Measurements from ENCODE around the gene CRYBB3. TPM values are rescaled to one million over a fixed set of nuclear protein-coding genes. Genes with fewer than 3 reads are reported as not detected.

Gene CRYBB3
- total and polyA plus RNA-seq, 12 donors = 0.50 to 2.7 (median 0.57) TPM; not detected in 7

DNA sequence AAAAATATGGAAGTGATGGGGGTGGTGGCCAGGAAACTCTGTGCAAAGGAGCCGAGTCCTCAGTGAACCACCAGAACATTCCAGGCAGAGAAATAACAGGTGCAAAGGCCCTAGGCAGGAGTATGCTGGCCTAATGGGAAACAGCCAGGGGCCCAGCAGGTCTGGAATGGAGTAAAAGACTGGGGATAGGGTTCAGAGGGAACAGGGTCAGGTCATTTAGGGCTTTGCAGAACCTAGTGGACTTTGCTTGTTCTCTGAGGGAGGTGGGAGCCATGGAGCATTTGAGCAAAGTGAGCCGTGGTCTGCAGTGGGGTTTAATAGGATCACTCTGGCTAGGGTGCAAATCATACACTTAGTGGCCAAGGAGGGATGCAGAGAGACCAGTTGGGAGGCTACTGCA is 8.7 kb downstream of the CRYBB3 start:
- Histone ChIP-seq H3K36me3 (replicated peaks in 1 of 2) (no peaks in the 10 kb centered on the region), H3K27ac (no peak overlapping the region), H3K4me3 (no peak overlapping the region), H3K4me1 (replicated peaks in 1 of 2) (no peaks in the 10 kb centered on the region), H3K27me3 (no peaks in the 10 kb centered on the region), H3K9me3 (replicated peaks in 1 of 3) (no peaks in the 10 kb centered on the region)
- TF ChIP-seq POLR2A (IDR thresholded peaks at IDR 0.05) = no peak
- TF ChIP-seq, protein P1, sequence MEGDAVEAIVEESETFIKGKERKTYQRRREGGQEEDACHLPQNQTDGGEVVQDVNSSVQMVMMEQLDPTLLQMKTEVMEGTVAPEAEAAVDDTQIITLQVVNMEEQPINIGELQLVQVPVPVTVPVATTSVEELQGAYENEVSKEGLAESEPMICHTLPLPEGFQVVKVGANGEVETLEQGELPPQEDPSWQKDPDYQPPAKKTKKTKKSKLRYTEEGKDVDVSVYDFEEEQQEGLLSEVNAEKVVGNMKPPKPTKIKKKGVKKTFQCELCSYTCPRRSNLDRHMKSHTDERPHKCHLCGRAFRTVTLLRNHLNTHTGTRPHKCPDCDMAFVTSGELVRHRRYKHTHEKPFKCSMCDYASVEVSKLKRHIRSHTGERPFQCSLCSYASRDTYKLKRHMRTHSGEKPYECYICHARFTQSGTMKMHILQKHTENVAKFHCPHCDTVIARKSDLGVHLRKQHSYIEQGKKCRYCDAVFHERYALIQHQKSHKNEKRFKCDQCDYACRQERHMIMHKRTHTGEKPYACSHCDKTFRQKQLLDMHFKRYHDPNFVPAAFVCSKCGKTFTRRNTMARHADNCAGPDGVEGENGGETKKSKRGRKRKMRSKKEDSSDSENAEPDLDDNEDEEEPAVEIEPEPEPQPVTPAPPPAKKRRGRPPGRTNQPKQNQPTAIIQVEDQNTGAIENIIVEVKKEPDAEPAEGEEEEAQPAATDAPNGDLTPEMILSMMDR (IDR thresholded peaks at IDR 0.05) = no peak
- intact Hi-C loops (cut with DNase I) = no loop called here
- 79 to 92% (median 85%) methylated on average over 2 of the region's 2 CpGs for WGBS, 4 donors
- no peak for DNase-seq

- H3K4me3 ChIP-seq = no peak overlapping the region
- DNase-seq = no peak
- H3K27ac ChIP-seq = no peak overlapping the region
- no peaks in the 10 kb centered on the region for H3K4me1 ChIP-seq (replicated peaks in 1 of 2)
- H3K27me3 ChIP-seq = no peaks in the 10 kb centered on the region
- TF ChIP-seq, protein P1 (IDR thresholded peaks at IDR 0.05) = no peak
- TF ChIP-seq POLR2A (IDR thresholded peaks at IDR 0.05) = no peak
- H3K9me3 ChIP-seq (replicated peaks in 1 of 3) = no peaks in the 10 kb centered on the region
- 79 to 87% (median 83%) methylated on average over 17 of the region's 17 CpGs for WGBS, 4 donors
- H3K36me3 ChIP-seq (replicated peaks in 1 of 2) = no peaks in the 10 kb centered on the region
- intact Hi-C loops (cut with DNase I) = no loop called here
Measured at GRCh38 chr22:25208743-25209505, 9.3 kb downstream of the CRYBB3 start.

DNA sequence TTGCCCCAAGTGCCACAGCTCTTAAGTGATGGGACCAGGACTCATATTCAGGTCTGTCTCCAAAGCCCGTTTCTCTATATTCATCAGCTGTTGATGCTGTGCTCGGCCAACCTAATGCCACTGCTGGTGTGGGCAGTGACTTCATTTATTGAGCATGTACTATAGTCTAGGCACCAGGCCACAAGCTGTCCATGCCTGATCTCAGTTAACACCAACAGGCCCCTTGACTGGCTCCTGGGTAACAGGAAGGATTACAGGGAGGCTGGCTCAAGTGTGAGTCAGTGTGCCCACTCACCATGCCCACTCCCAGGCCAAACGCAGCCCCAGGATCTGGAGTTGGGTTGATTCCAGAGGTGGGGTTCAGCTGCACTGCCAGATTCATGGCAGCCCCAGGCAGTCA is 11.1 kb downstream of the CRYBB3 start:
- intact Hi-C loops (cut with DNase I) = no loop called here
- no peak overlapping the region for H3K27ac ChIP-seq
- H3K36me3 ChIP-seq (replicated peaks in 1 of 2) = no peaks in the 10 kb centered on the region
- DNase-seq = no peak
- H3K4me1 ChIP-seq (replicated peaks in 1 of 2) = no peaks in the 10 kb centered on the region
- 52 to 87% (median 79%) methylated on average over 2 to 3 of the region's 3 CpGs for WGBS, 4 donors
- TF ChIP-seq, protein P1 (IDR thresholded peaks at IDR 0.05) = no peak
- TF ChIP-seq POLR2A (IDR thresholded peaks at IDR 0.05) = no peak
- no peak overlapping the region for H3K4me3 ChIP-seq
- H3K9me3 ChIP-seq (replicated peaks in 1 of 3) = no peaks in the 10 kb centered on the region
- H3K27me3 ChIP-seq = no peaks in the 10 kb centered on the region

DNA sequence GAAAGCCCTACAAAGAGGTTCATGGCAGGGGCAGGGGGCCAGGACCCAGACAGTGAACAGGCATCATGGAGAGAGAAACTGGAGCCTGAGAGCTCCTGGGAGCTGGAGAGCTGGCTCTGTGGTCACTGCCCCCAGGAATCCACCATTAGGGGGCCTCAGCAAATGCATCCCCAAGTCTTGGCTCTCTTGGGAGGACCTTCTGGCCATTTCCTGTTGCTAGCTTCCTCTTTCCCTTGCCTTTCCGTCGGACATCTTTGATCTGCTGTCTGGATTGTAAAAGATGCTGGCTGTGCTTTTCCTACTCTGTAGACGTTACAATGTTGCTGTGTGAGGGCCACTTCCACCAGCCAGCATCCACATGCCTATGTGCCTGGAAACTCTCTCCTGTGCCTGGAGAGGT is 12.7 kb downstream of the CRYBB3 start:
- Histone ChIP-seq H3K36me3 (replicated peaks in 1 of 2) (no peaks in the 10 kb centered on the region), H3K27ac (no peak overlapping the region), H3K27me3 (no peaks in the 10 kb centered on the region), H3K9me3 (replicated peaks in 1 of 3) (no peaks in the 10 kb centered on the region), H3K4me3 (no peak overlapping the region), H3K4me1 (replicated peaks in 1 of 2) (no peaks in the 10 kb centered on the region)
- 41 to 64% (median 57%) methylated on average over 3 of the region's 3 CpGs for WGBS, 4 donors
- no peak for DNase-seq
- intact Hi-C loops (cut with DNase I) = no loop called here
- no peak for TF ChIP-seq POLR2A (IDR thresholded peaks at IDR 0.05)
- TF ChIP-seq, protein P1 (IDR thresholded peaks at IDR 0.05) = no peak

Measured in adrenal gland (tissue), 12 donors.